K562 (cell line): Measurements from ENCODE around the gene PTPN7.

Experiments
- MEF2A ChIP-seq: IDR thresholded peaks from 2 replicates; pipeline ENCODE4 v1.6.1; 2011; ENCODE audit warnings: low read depth, mild to moderate bottlenecking, low read length, moderate library complexity; ENCODE audit not compliant: control insufficient read depth
- POLR2A ChIP-seq: fragments of 450-650 bp; conservative IDR thresholded peaks from 2 replicates; pipeline ENCODE4 v1.6.1; 2016
- SIN3A ChIP-seq, 2 experiments: fragments of 150-350 bp in 1 of 2; IDR thresholded peaks; 2 replicates each; pipeline ENCODE4 v1.6.1; 2011 to 2016; ENCODE audit warnings: borderline replicate concordance in 2 of 2, low read depth in 2 of 2, low read length in 2 of 2, mild to moderate bottlenecking in 2 of 2, moderate library complexity in 2 of 2; ENCODE audit not compliant: control insufficient read depth in 1 of 2
- TRIM28 ChIP-seq: fragments of 450-650 bp; IDR thresholded peaks from 2 replicates; pipeline ENCODE4 v1.6.1; 2017
- ZBTB40 ChIP-seq, 2 experiments: fragments of 450-650 bp in 1 of 2; sonication (generic) in 1 of 2; formaldehyde crosslinking in 1 of 2; IDR thresholded peaks; 2 replicates each; pipeline versions ENCODE4 v1.7.1 to v1.9.0; 2016 to 2022; ENCODE audit warnings: inconsistent platforms in 1 of 2, mild to moderate bottlenecking in 1 of 2, missing genetic modification reagents in 1 of 2
- ZNF695 ChIP-seq: fragments of 450-650 bp; formaldehyde crosslinking; IDR thresholded peaks from 2 replicates; pipeline ENCODE4 v1.4.0; 2020; ENCODE audit warnings: mild to moderate bottlenecking, moderate library complexity
- TF ChIP-seq, protein P1 (sequence below), 3 experiments: IDR thresholded peaks in 2 of 3; conservative IDR thresholded peaks in 1 of 3; 2 replicates each; pipeline ENCODE4 v1.5.1; 2011 to 2012; ENCODE audit warnings: low read length in 3 of 3, mild to moderate bottlenecking in 3 of 3, control low read depth in 2 of 3, improper control_type of control experiment in 1 of 3, inconsistent platforms in 1 of 3, low read depth in 1 of 3, mixed read lengths in 1 of 3, moderate library complexity in 1 of 3; ENCODE audit not compliant: insufficient read depth in 2 of 3
- TF ChIP-seq, protein P2 (sequence below): sonication (generic); formaldehyde crosslinking; IDR thresholded peaks from 2 replicates; pipeline ENCODE4 v1.8.0; 2022; ENCODE audit warnings: missing genetic modification reagents, mild to moderate bottlenecking, moderate library complexity, borderline replicate concordance
- TF ChIP-seq, protein P3 (sequence below), 2 experiments: IDR thresholded peaks; 2 replicates each; pipeline ENCODE4 v1.6.1; 2011; ENCODE audit warnings: borderline replicate concordance in 1 of 2, control low read depth in 1 of 2, low read depth in 1 of 2, low read length in 1 of 2, mild to moderate bottlenecking in 1 of 2, mixed read lengths in 1 of 2, moderate library complexity in 1 of 2; ENCODE audit not compliant: insufficient read depth in 1 of 2, insufficient read length in 1 of 2, poor library complexity in 1 of 2, severe bottlenecking in 1 of 2; ENCODE audit errors: extremely low read depth in 1 of 2
- TF ChIP-seq, protein P4 (sequence below): sonication (generic); formaldehyde crosslinking; IDR thresholded peaks from 2 replicates; pipeline ENCODE4 v1.8.0; 2022; ENCODE audit warnings: missing genetic modification reagents, mild to moderate bottlenecking, borderline replicate concordance
- TF ChIP-seq, protein P5 (sequence below): fragments of 250-450 bp; sonication (Bioruptor Pico); IDR thresholded peaks from 2 replicates; pipeline ENCODE4 v1.8.0; 2022; ENCODE audit warnings: moderate library complexity, mild to moderate bottlenecking, inconsistent platforms

DNA sequence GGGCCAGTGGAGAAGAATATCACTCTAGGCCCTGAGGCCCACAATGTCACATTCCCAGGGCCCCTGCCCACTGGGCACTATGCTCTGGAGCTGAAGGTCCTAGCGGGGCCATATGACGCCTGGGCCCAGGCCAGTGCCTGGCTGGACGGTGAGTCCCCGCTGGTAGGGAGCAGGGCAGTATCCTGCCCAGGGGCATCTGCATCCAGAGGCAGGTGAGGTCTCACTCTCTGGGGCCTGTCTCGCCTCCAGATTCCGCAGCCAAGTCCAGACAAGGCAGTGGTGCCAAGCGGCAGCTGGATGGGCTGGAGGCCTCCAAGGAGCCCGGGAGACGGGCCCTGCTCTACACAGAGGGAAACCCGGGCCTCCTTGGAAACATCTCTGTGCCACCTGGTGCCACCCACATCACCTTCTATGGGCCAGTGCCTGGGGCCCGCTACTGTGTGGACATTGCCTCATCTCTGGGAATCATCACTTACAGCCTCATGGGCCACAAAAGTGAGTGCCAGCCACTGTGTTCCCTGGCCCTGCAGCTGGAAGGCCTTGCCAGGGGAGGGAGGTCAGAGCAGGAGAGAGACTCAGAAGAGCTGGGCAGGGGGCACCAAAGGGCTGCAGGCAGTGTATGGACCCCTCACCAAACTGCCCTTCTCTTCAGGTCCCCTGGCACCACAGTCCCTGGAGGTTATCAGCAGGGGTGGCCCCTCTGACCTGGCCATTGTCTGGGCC is 11.1 kb upstream of the PTPN7 start:
- no peak for TF ChIP-seq SIN3A (IDR thresholded peaks at IDR 0.05; ENCODE audit: borderline replicate concordance in 2 of 2, control insufficient read depth in 1 of 2, low read depth in 2 of 2, low read length in 2 of 2)
- TF ChIP-seq TRIM28: no peak
- TF ChIP-seq, protein P1, sequence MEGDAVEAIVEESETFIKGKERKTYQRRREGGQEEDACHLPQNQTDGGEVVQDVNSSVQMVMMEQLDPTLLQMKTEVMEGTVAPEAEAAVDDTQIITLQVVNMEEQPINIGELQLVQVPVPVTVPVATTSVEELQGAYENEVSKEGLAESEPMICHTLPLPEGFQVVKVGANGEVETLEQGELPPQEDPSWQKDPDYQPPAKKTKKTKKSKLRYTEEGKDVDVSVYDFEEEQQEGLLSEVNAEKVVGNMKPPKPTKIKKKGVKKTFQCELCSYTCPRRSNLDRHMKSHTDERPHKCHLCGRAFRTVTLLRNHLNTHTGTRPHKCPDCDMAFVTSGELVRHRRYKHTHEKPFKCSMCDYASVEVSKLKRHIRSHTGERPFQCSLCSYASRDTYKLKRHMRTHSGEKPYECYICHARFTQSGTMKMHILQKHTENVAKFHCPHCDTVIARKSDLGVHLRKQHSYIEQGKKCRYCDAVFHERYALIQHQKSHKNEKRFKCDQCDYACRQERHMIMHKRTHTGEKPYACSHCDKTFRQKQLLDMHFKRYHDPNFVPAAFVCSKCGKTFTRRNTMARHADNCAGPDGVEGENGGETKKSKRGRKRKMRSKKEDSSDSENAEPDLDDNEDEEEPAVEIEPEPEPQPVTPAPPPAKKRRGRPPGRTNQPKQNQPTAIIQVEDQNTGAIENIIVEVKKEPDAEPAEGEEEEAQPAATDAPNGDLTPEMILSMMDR (IDR thresholded peaks at IDR 0.05 in 2 of 3, conservative IDR thresholded peaks at IDR 0.05 in 1 of 3; ENCODE audit: insufficient read depth in 2 of 3, low read depth in 1 of 3, low read length in 3 of 3): no peak
- TF ChIP-seq ZNF695: no peak
- TF ChIP-seq, protein P2, sequence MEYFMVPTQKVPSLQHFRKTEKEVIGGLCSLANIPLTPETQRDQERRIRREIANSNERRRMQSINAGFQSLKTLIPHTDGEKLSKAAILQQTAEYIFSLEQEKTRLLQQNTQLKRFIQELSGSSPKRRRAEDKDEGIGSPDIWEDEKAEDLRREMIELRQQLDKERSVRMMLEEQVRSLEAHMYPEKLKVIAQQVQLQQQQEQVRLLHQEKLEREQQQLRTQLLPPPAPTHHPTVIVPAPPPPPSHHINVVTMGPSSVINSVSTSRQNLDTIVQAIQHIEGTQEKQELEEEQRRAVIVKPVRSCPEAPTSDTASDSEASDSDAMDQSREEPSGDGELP (CRISPR knock-in tag): no peak
- TF ChIP-seq, protein P3, sequence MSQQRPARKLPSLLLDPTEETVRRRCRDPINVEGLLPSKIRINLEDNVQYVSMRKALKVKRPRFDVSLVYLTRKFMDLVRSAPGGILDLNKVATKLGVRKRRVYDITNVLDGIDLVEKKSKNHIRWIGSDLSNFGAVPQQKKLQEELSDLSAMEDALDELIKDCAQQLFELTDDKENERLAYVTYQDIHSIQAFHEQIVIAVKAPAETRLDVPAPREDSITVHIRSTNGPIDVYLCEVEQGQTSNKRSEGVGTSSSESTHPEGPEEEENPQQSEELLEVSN (IDR thresholded peaks at IDR 0.05; ENCODE audit: borderline replicate concordance in 1 of 2, extremely low read depth in 1 of 2, insufficient read depth in 1 of 2, insufficient read length in 1 of 2, low read depth in 1 of 2, low read length in 1 of 2, poor library complexity in 1 of 2, severe bottlenecking in 1 of 2): no peak
- TF ChIP-seq, protein P4, sequence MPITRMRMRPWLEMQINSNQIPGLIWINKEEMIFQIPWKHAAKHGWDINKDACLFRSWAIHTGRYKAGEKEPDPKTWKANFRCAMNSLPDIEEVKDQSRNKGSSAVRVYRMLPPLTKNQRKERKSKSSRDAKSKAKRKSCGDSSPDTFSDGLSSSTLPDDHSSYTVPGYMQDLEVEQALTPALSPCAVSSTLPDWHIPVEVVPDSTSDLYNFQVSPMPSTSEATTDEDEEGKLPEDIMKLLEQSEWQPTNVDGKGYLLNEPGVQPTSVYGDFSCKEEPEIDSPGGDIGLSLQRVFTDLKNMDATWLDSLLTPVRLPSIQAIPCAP (CRISPR knock-in tag): no peak
- TF ChIP-seq, protein P5, sequence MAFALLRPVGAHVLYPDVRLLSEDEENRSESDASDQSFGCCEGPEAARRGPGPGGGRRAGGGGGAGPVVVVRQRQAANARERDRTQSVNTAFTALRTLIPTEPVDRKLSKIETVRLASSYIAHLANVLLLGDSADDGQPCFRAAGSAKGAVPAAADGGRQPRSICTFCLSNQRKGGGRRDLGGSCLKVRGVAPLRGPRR: no peak
- TF ChIP-seq POLR2A: no peak
- TF ChIP-seq MEF2A: no peak
- TF ChIP-seq ZBTB40 (IDR thresholded peaks at IDR 0.05): no peak
- no peak for TF ChIP-seq ZBTB40 (CRISPR knock-in tag; IDR thresholded peaks at IDR 0.05)
